B cell (primary cell): ENCODE measurements around the gene NELL2.

Source experiments
- CTCF ChIP-seq: fragments of 200-600 bp; IDR thresholded peaks from one replicate; pipeline ENCODE4 v1.8.0; 2022; ENCODE audit warnings: antibody characterized with exemption, mild to moderate bottlenecking
- EZH2 ChIP-seq: IDR thresholded peaks from 2 replicates; pipeline ENCODE4 v1.6.1; 2012; ENCODE audit warnings: borderline replicate concordance, low read depth, mild to moderate bottlenecking, moderate library complexity, low read length; ENCODE audit not compliant: insufficient read depth, poor library complexity, severe bottlenecking

DNA sequence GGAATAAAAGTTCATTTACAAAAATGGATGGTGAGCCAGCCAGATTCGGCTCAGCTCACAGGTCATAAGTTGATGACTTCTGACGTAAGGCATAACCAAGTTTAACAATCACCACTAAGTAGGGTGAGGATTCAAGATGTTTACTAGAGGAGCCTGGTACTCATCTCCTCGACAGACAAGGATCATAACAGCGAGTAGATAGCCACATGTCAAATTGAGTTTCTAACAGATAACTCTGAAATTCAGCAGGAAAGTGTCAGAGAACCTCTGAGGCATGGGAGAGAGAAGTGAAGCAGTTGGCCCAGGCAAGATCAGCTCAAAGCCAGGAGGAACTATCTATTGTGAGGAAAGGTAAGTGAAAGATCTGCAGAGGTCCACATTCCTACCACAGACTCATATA is 208.7 kb downstream of the NELL2 start:
- TF ChIP-seq CTCF = no peak
- TF ChIP-seq EZH2 = no peak
